Measurements from ENCODE around the gene PAPSS2. TPM values are rescaled to one million over a fixed set of nuclear protein-coding genes. Genes with fewer than 3 reads are reported as not detected.
"Not testable (repeated sequence)": the region's sequence is repeated elsewhere in the genome, so short reads cannot be mapped to it uniquely, and the experiment has no call there.

PAPSS2 gene
- total RNA-seq, 1 donor = 96.9 TPM

DNA sequence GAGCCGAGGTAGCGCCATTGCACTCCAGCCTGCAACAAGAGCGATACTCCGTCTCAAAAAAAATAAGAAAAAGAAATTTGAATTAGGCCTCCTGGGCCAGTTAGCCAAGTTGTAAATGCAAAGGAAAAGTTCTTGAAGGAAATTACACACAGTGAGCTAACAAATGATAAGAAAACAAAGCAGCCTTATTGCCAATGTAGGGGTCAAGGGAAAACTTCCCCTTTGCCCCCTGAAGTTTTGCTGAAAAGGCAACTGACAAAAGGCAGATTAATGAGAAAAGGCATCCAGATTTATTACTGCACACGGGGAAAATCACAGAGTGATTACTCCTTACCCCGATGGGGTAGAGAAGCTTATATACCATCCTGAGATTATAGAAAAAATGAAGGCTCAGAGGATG, 70.3 kb downstream of the PAPSS2 start:
- no peak for DNase-seq (ENCODE audit: low read depth)
- H3K4me3 ChIP-seq (ENCODE audit: low read depth, low read length) = no peak overlapping the region
- no peak for TF ChIP-seq CTCF (IDR thresholded peaks at IDR 0.05; ENCODE audit: insufficient read depth, low read length)

- H3K4me3 ChIP-seq (ENCODE audit: low read depth, low read length) = no peak overlapping the region
- no peak for DNase-seq (ENCODE audit: low read depth)
- TF ChIP-seq CTCF (IDR thresholded peaks at IDR 0.05; ENCODE audit: insufficient read depth, low read length) = no peak
Observed at GRCh38 chr10:87733081-87733480, 73.4 kb downstream of the PAPSS2 start.

DNA sequence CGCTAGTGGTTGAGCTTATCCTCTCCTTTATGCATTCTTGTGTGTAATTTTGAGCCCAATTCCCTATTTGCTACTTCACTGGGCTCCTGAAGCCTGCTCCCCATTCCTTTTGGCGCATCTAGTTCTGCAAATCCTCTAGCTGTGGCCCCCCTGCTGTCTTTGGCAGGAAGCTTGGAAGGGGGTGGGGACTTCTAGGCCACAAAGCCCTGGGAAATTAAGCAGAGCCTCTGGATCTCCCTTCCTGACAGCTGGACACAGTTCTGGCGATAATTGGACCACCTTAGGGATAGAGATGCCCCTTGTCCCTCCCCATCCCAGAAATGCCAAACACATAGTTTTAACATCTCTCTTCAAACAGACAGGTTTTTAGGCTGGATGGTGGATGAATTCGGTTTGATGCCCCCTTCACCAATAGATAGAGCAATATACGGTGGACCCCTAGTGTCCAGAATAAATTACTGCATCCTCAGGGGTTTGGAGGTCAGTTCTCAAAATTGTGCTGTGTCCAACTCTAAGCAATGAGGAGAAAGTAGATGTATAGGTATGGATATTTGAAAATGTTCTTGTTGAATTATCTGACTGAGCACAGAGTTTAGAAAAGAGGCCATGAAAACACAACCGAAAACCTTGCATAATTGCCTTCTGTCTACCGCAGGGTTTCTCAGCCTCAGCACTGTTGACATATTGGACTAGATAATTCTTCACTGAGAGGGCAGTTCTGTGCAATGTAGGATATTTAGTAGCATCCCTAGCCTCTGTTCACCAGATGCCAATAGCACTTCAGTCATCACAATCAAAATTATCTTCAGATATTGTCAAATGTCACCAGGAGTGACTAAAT, 75.5 kb downstream of the PAPSS2 start:
- H3K4me3 ChIP-seq (ENCODE audit: low read depth, low read length) = no peak overlapping the region
- TF ChIP-seq CTCF (IDR thresholded peaks at IDR 0.05; ENCODE audit: insufficient read depth, low read length) = peak; percentile 79
- DNase-seq (ENCODE audit: low read depth) = peak; percentile 72

DNA sequence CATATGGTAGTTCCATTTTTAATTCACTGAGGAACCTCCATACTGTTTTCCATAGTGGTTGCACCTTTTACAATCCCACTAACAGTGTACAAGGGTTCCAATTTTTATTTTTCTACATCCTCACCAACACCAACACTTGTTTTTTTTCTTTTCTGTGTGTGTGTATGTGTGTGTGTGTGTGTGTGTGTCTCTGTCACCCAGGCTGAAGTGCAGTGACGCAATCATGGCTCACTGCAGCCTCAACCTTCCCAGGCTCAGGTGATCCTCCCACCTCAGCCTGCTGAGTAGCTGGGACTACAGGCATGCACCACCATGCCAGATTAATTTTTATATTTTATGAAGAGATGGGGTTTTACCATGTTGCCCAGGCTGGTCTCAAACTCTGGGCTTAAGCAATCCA, 78.6 kb downstream of the PAPSS2 start:
- not testable (repeated sequence) for DNase-seq (ENCODE audit: low read depth); H3K4me3 ChIP-seq (ENCODE audit: low read depth, low read length)

DNA sequence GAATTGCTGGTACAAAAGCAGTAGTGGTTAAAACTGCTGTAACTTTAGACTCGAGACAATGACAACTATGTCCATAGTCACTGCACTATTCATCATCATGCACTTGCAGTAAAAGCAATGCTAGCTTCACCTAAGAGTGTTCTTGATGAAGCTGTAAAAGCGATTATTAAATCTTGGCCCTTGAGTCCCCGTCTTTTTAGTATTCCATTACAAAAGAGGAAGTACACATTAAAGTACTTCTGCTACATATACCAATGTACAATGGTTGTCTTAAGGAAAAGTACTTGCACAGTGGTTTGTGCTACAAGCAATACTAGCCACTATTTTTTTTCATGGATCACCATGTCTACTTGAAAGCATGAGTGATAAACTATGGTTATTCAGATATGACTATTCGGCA, 80.0 kb downstream of the PAPSS2 start:
- TF ChIP-seq CTCF (IDR thresholded peaks at IDR 0.05; ENCODE audit: insufficient read depth, low read length) = no peak
- no peak for DNase-seq (ENCODE audit: low read depth)
- H3K4me3 ChIP-seq (ENCODE audit: low read depth, low read length) = no peak overlapping the region

GRCh38 chr10:87740254-87740655, 80.6 kb downstream of the PAPSS2 start:
- H3K4me3 ChIP-seq (ENCODE audit: low read depth, low read length) = no peak overlapping the region
- peak; percentile 87 for DNase-seq (ENCODE audit: low read depth)
- no peak for TF ChIP-seq CTCF (IDR thresholded peaks at IDR 0.05; ENCODE audit: insufficient read depth, low read length)

DNA sequence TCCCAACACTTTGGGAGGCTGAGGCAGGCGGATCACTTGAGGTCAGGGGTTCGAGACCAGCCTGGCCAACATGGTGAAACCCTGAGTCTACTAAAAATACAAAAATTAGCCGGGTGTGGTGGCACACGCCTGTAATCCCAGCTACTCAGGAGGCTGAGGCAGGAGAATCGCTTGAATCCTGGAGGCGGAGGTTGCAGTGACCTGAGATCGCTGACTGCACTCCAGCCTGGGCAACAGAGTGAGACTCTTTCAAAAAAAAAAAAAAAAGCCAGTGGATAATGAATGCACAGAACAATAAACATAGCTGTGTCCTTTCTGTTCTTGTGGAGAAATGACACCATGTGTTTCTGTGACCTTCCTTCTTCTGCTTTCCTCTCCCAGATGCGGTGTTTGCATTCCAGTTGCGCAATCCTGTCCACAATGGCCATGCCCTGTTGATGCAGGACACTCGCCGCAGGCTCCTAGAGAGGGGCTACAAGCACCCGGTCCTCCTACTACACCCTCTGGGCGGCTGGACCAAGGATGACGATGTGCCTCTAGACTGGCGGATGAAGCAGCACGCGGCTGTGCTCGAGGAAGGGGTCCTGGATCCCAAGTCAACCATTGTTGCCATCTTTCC, 83.4 kb downstream of the PAPSS2 start:
- not testable (repeated sequence) for DNase-seq (ENCODE audit: low read depth); H3K4me3 ChIP-seq (ENCODE audit: low read depth, low read length)

DNA sequence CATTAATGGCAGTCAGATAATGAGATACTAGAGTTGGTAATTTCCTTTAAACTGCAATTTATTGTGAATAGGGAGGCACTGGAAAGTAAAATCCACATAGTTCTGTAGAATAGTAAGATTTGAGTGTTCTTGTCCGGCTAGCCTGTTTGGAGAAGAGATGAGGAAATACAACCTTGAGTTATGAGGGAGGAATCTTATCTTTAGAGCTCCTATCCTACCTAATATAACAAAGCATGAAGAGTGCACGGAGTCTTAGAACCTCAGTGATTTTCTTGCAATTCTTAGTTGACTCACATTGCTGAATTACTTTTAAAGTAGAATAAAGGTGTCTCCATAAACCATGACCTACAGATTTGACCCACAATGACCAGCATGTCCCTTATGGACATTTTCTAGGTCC, 84.9 kb downstream of the PAPSS2 start:
- DNase-seq (ENCODE audit: low read depth) = no peak
- H3K4me3 ChIP-seq (ENCODE audit: low read depth, low read length) = no peak overlapping the region
- TF ChIP-seq CTCF (IDR thresholded peaks at IDR 0.05; ENCODE audit: insufficient read depth, low read length) = no peak

All from fibroblast of the aortic adventitia (primary cell).